ENCODE data around the gene DHRS12.

The DHRS12 gene

DNA sequence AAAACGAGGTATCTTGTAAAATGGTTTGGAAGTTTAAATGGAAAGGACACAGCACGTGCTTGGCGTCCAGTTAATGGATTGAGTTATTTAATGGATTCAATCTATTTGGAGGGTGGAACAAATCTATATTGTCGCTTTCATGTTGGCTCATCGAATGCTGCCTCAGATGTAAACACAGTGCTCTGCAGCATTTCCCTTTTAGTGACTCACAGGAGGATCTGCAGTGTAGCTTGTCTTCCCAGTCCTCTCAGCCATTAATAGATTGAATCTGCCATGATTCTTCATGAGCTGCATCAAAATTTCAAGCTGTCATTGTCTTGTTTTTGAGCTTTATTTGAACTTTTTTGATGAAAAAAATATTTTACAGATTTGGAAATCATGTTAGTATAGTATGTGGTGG lies 44.7 kb downstream of the DHRS12 start:
- no peak for DNase-seq (ENCODE audit: low spot score)

DNA sequence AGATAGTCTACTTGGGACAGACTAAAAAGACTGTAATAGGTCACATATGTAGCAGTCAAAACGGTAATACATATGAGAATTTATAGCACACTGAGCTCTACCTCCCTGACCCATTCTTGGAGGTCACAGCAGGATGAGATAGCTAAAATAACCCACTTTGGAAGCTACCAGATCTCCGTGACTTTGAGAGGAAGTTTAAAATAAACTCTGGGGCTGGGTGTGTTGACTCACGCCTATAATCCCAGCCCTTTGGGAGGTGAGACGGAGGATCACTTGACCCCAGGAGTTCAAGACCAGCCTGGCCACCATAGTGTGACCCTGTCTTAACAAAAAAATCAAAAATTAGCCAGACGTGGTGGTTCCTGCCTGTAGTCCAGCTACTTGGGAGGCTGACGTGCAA lies 45.3 kb downstream of the DHRS12 start:
- no peak for DNase-seq (ENCODE audit: low spot score)

DNA sequence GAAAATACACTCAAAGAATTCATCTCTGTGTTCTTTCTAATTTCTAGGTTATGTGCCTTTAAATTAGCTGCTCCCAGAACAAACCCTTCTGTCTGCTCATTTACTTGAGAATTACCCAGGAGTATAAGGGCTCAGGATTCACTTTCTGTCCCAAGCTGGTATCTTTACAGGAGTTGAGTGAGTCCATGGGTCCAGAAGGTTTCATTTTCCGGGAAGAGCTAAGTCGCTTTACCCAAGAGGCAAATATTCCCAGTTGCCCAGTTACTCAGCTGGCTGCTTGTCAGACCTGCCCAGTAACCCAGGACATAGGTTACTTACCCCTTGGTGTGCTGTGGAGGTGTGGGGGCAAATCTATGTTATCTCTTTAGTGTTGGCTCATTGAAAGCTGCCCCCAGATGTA lies 47.3 kb downstream of the DHRS12 start:
- no peak for DNase-seq (ENCODE audit: low spot score)

DNA sequence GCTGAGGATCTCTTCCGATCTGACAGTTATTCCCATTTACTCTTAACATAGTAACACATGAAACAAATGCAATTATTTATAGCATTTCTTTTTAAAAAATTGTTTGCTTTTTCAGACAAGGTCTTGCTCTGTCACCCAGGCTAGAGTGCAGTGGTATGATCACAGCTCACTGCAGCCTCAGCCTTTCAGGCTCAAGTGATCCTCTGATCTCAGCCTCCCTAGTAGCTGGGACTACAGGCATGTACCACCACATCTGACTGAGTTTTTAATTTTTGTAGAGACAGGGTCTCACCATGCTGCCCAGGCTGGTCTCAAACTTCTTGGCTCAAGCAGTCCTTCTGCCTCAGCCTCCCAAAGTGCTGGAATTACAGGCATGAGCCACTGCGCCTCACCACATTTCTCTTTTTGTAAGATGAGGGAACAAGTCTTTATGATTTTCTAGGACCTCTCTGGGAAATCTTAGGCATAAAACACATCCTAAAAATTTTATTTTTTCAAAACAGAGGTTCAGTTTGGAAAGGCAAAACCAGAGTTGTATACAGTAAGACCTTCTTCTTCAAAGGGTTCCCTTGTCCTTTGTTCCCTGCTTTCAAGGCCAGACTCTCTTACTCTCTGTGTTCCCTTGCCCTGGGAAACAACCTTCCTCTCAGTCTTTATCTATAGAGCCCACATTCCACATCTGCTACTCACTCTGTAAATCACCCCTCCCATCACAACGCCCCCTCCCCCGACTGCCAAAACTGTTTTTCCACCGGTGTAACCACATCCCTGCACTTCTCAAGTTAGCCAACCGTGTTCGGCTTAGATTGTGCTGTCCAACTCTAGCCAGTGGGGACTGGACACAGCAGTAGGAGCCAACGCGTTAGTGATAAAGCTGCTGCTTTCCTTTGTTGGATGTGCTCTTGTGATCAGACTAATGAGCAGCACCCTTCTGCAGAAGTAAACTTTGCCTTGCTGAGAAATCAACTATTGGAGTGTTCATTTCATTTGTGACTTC lies 56.2 kb downstream of the DHRS12 start:
- no peak for DNase-seq (ENCODE audit: low spot score)

DNA sequence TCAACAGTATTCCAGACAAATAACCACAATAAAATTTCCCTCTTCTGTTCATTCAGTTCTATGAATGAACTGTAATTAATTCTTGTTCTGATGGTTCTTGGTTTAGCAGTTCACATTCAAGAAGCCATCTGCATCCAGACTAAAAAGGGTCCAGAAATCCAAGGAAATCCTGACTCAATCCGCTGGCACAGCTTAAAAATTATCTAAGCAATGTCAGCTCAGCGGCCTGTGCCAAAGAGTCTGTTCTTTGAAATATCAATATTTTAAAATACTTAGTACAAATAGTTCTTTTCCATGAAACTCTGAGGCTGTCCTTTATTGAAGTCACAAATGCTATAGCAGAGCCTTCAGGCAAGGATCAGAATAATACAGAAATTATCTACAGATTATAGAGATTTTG lies 57.2 kb downstream of the DHRS12 start:
- DNase-seq (ENCODE audit: low spot score) = no peak

DNA sequence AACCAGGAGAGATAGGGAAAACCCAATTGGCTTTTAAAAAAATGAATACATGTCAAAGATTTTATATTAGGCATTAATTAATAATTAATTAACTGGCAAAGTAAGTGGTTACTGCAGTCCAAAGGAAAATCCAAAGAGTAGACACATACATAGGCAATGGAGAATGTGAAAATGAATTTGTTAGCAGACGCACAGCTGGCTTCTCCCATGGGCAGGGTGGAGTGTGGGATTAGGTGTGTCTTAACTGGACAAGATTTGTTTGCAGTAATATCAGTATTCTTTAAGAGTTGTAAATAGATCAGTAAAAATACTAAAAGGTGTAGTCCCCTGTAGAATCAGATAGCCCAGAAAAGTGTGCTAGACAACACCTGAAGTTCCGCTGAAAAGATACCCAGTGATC lies 58.7 kb downstream of the DHRS12 start:
- DNase-seq (ENCODE audit: low spot score) = no peak

DNA sequence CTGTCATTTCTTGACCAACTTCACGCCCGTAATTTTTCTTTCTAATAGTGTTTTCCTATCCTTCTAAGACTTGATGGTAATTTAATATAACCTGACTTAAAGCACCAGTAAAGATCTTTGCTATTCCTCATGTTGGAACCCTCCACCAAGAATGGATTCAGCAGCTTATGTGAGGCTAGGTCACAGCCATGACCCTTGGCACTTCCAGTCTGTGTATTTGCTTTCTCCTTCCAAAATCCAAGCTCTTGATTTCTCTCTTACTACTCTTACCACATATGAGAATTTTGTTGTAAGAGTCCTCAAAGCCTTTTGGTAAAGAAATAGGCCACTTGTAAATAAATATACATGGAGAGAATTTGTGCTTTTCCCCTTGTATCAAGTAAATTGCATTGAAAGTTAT lies 61.4 kb downstream of the DHRS12 start:
- DNase-seq (ENCODE audit: low spot score) = no peak

DNA sequence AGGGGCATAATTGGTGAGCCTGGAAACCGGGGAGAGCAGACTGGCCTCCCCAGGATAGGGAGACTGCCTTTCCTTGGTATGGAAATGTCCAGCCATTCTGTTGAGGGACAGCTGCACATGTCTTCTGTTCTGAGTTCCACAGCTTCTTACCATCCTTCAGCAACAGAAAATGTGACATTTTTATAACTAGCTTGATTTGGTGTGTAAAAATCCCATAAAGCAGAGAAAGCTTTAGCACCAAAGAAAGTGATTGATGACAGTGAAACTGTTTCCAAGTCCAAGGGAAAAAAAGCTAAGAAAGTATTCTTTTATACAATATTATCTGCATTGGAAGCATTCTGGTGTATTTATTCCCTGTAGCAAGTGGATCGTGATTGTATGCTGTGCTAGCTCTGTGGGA lies 61.9 kb downstream of the DHRS12 start:
- DNase-seq (ENCODE audit: low spot score) = no peak

DNA sequence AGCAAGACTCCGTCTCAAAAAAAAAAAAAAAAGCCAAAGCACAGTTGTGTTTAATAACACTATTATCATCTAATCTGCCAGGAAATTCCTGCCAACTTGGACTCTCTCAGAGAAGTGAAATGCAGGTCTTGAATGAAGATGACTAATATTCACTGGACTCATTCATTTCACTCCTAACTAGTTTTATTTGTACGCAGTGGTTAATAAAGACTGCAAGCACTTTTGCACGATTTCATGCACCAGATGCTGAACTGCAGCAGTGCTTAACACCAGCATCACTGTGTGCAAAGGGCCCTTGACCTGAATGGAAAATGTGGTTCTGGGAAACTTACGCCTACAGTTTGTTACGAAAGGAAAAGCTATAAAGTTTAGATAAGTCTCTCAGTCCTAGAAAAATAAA lies 63.3 kb downstream of the DHRS12 start:
- DNase-seq (ENCODE audit: low spot score) = no peak

DNA sequence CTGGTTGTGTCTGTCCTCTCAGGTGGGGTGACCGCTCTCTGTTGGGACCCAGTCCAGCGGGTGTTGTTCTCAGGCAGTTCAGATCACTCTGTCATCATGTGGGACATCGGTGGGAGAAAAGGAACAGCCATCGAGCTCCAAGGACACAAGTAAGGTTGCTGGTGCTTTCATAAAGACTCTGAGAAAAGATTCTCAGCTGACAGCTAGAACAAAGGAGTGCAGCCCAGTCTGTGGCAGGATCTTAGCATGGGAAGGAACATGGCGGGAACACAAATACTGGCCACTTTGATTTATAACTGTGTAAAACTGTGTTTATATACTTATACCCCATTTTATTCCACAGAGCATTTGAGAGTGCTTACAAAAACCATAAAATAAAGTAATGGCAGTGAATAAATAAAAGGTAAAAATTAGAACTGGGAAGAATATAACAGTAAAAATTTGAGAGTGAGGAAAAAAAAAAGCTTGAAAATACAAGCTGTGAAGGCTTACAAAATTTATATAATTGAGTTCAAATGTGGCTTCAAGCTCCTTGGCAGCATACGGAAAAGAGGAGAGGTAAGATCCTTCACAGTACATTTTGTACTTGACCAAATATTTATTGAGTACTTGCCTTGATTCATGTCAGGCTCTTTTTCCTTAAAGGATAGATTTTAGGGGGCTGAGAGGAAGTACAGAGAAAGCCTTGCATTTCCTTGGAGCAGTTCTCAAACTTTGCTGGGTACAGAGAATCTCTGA lies 64.8 kb downstream of the DHRS12 start:
- DNase-seq (ENCODE audit: low spot score) = no peak

DNA sequence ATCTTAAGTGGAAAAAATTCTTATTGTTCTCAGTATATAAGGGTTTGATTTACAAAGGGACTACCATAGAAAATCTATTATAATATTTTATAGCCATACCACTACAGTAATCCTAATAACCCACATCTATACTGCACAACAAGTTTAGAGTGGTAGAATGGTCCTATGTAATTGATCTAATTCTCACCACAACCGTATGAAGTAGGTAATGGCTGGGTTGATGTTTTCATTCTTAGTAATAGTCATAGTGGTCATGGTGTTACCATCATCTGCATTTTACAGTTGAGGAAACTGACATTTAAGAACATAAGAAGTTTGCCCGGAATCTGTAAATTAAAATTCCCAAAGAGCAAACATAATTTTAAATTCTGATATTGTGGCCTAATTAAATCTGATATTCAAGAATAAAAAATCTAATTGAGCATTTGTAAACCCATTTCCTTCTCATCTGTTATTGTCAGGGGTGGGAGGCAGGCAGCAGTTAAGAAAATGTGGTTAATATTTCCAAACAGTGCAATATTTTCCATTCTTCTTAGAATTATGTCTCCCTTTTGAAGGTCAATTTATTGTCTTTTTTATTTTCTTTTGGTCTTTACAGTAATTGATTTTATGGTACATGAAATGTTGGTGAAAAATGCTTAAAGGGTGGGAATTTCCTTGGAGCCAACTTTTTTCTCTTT lies 65.6 kb downstream of the DHRS12 start:
- no peak for DNase-seq (ENCODE audit: low spot score)

DNA sequence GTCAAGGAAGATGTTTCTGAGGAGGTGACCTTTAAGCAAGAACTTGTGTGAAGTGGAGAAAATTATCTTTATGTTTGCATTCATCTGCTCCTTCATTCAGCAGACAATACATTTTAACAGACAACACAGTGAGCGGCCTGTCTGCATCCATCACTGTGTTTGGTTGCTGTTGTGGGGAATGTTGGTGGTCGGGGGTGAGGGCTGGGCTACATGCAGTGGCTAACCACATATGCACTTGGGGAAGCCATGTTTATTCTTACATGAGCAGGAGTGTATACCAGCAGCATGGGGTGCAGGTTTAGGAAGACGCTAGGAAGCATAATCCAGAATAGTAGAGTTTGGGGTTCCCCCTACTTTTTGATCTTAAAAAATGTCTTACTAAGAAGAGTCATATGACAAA lies 66.4 kb downstream of the DHRS12 start:
- no peak for DNase-seq (ENCODE audit: low spot score)

DNA sequence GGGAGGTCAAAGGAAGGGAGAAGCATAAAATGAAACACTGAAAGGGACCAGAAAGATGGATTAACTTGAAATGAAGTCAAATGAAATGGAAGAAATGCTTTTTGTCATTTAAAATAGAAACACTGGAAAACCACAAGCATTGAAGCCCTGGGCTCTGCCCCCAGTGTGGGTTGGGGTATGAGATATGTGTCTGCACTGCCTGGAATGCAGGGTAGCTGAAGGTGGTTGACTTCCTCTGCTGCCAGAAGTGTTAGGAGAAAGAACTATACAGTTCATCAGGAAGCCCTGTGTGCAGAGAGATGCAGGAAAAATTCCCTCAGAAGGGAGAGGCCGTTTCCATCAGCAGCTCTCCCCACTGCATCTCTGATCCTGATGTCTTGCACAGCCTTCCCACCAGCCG lies 69.2 kb downstream of the DHRS12 start:
- no peak for DNase-seq (ENCODE audit: low spot score)

DNA sequence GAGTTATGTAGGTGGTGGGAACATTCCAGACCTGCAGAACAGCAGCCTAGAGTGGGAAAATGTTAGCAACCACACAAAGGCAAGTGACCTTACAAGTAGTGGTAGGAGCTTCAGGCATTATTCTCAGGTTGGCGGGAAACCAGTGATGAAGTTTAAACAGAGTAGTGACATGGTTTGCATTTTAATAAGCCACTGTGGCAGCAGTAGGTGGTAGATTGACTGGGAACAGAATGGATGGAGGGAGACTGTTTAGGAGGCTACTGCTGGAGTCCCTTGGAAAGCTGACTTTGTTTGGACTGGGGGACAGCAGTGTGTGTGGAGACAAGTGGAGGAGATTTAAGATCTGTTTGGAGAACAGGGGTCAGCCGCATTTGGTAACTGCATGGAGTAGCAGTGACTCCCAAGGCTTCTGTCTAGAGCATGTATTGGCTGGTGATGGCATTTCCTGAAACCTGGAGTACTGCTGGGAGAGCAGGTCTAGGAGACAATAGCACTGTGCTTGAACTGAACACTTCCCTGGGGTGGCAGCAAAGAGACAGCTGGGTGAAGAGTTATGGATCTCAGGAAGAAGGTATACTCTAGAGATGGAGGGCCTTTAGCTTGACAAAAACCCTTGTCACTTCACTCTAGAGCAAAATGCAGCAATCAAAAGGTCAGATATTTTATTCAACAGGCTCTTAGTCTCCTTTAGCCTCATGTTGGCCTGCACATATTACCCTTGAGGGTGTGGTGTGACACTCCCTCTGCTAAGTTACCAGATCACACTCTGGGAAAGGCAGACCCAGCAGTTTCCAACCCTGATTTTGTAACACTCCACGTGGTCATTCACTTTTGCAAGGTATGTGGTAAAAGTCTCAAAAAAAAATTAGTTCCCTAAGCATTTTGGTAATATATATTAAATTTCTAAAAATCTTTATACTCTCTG lies 70.3 kb downstream of the DHRS12 start:
- peak; percentile 43 for DNase-seq (ENCODE audit: low spot score)

DNA sequence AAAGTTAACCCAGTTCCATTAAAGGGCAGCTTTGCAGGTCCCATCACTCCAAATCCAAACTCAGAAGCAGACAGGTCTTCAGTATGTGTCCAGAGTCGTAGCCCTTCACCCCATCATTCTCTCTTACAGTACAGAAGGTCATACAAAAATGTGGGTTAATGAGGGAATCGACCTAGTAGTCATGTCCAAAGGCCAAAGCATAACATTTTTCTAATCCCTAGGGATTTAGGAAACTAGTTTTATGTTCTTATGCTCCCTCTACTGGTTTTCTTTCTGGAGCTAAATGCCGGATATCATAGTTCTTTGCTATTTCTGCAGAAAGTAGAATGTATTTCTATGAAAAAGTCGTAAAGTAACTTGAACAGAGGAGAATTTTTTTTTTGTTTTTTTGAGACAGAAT lies 72.2 kb downstream of the DHRS12 start:
- no peak for DNase-seq (ENCODE audit: low spot score)

DNA sequence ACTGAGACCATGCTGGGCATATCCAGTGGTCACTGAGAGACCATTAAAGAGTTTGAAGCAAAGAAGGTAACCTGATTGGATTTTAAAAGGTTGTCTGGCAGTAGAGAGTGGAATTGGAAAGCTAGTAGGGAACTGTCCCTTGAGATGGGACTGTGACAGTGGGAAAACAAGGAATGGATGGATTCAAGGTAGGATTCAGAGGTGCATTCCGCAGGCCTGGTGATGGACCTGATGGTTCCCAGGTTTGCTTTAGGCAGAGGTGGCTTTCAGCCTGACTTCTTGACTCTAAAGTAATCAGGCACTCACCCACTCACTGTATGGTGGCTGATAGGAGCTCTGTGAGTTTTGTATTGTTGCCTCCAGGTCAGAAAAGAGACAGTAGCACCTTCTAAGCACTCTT lies 73.0 kb downstream of the DHRS12 start:
- no peak for DNase-seq (ENCODE audit: low spot score)

DNA sequence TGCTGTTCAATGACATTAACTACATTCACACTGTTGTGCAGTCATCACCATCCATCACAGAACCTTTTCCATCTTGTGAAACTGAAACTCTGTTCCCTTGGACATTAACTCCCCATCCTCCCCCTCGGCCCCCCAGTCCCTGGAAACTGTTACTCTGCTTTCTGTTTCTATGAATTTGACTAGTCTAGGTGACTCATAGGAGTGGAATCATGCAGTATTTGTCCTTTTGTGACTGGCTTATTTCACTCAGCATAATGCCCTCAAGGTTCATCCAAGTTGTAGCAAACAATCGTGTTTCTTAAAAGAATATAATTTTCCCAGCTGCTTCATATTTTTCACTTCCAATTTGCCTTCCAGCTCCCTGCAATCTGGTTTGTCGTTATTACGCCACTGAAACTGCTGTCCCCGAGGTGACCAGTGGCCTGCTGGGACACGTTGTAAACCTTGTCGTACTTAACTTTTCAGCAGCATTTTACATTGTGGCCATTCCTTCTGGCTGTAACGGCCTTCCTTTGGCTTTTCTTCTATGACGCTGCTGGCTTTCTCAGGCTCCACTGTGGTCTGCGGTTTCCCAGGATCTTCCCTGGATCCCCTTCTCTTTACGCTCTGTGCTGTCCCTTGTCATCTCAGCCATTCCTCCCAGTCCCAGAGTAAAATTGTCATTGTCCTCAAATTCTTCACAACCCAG lies 74.0 kb downstream of the DHRS12 start:
- no peak for DNase-seq (ENCODE audit: low spot score)

DNA sequence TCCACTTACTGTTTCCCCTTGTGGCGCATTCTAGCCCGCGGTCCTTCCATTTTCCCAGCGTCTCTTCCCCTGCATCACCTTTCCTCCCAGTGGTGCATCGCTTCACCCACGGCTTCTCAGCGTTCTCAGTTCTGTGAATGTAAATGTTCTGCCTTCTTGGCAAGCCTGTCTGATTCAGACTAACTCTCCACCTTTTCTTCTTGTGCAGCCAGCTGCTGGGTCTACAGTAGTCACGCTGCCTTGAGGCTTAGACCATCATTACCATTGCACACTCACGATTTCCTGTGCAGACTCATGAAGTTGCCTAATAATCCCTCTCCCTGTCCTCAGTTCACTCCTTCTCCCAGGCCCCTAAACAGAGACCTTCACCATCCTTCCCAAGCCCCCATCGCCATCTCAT lies 75.0 kb downstream of the DHRS12 start:
- no peak for DNase-seq (ENCODE audit: low spot score)

DNA sequence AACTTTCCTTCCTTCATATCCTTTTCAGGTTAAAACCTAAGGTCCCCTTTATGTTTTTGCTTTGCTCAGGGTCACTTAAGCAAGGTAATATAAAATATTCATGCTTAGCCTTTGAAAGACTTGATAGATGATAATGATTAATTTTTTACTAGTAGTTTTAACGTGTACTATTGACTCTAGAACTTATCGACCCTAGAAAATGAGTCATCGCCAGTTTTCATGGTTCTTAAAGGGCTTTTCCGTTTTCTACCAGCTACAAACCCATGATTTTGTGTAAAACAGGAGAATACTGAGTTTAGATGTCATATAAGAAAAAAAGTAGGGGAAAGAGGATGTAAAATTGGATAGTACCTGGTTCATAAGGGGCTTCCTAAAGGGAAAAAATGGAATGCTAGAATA lies 75.7 kb downstream of the DHRS12 start:
- DNase-seq (ENCODE audit: low spot score) = no peak

DNA sequence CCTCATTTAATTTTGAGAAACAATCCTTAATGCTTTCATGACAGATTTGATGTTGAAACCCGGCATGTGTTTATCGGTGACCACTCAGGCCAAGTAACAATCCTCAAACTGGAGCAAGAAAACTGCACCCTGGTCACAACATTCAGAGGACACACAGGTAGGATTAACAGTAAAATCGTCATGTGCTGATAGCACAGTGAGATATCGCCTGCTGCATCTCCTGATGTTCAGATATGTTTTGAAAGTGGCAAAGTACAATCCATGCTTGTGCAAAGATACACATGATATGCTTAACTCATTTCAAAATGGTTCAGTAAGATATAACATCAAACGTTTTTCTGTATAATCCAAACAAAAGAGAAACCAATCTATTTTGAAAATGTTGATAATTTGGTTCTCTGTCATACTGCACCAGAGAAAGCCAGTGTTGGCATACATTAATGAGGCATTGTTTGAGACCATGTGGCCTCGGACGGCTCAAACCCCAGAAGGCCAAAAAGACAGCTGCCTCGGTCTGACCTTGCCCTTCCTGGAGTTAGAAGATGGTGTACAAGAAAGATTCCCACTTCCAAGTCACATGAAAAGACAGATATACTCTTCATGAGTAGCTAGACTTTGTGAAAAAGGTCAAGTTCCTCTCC lies 76.2 kb downstream of the DHRS12 start:
- DNase-seq (ENCODE audit: low spot score) = no peak
